Left lobe of liver (tissue), 2 donors: Measurements from ENCODE around the gene ZGLP1. TPM values are rescaled to one million over a fixed set of nuclear protein-coding genes. Genes with fewer than 3 reads are reported as not detected.

Experiments used
- ATAC-seq: fragments of 200-7000 bp; cut with Tn5 transposase; one replicate; pipeline ENCODE4 v1.9.1; 2020; ENCODE audit warnings: mild to moderate bottlenecking, moderate library complexity
- DNase-seq: peaks from one replicate; pipeline ENCODE4 v3.0.0-alpha.2; 2020; ENCODE audit warnings: low spot score
- total RNA-seq: library from RNA; stranded (reverse); gene quantifications from one replicate; pipeline ENCODE4 v1.2.1, GENCODE V29; 2021
- donor health status: DM: no; HTN: no; CAD: no; lungs with moderate emphysema.
- donor health status: DM: no; HTN: yes; CAD: no.

The ZGLP1 gene
- total RNA-seq, 1 donor from 2014 or later = 4.2 TPM

DNA sequence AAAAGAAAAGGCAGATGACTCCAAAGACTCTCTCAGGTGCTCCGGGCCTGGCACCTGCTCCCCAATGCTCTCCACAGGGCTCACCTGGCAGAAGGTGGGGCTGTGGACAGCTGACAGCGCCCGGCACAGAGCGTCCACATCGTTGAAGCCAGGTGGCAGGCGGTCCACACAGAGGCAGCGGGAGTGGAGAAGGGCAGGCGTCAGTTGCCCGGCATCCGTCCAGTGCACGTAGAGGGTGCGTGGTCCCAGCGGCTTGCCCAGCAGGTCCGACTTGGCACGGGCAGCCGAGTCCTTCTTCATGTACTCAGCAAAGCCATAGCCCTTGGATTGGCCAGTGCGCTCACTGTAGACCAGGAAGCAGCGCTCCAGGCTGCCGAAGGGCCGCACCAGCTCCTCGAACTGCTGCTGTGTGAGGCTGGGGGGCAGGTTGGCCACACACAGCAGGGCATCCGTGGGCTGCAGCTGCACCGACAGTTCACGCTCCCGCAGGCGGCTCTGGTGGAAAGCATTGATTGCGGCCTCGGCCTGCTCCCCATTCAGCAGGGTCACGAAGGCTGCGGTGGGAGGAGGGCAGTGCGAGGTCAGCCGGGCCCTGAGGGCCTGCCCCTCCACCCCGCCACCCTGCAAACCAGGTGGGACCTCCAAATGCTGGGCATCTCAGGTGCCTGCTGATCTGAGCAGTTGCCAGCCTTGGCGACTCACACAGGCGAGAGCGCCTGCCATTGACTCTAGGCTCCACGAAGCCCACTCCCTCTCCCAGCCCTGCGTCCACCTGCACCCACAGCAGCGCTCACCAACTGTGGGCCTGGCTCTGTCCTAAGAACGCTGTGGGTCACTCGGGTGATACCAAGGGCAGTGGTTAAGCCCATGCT lies 19.2 kb upstream of the ZGLP1 start:
- DNase-seq (no peak), ATAC-seq (no peak)

DNA sequence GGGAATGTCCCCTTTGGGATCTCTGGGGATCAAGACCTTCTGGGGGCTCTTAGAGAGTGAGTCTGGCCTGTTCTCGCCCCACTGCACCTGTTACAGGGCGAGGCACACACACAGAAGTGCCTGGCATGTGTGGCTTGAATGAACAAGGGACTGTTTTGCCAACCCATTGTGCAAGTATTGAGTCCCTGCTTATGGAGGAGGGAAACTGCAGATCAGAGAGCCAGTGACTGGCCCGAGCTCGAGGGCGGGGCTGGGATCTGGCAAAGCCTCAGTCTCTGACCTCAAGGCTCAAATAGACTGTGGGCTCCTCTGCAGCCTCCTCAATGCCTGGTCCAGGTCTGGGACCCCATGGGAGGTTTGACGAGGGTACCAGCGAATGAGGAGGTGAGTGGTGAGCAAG lies 18.2 kb upstream of the ZGLP1 start:
- peak; percentile 83 for ATAC-seq
- DNase-seq = peak; percentile 70

DNA sequence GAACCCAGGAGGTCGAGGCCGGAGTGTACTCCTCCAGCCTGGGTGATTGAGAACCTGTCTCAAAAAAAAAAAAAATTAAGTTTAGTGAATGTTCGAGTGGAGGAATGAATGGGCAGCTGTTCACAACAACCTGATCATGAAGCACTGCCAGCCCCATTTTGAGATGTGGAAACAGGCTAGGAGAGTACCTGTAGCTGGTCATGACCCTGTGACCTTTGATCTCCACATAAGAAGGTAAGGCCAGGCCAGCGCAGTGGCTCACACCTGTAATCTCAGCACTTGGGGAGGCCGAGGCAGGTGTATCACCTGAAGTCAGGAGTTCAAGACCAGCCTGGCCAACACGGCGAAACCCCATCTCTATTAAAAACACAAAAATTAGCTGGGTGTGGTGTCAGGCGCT lies 16.1 kb upstream of the ZGLP1 start:
- ATAC-seq (peak; percentile 68), DNase-seq (no peak)

- ATAC-seq = no peak
Measured at GRCh38 chr19:10321874-10322835, 12.5 kb upstream of the ZGLP1 start.

GRCh38 chr19:10321417-10321797 lies 11.8 kb upstream of the ZGLP1 start:
- DNase-seq = no peak
- ATAC-seq = no peak

More at GRCh38 chr19:10321874-10322835, 12.5 kb upstream of the ZGLP1 start:
- DNase-seq = no peak

DNA sequence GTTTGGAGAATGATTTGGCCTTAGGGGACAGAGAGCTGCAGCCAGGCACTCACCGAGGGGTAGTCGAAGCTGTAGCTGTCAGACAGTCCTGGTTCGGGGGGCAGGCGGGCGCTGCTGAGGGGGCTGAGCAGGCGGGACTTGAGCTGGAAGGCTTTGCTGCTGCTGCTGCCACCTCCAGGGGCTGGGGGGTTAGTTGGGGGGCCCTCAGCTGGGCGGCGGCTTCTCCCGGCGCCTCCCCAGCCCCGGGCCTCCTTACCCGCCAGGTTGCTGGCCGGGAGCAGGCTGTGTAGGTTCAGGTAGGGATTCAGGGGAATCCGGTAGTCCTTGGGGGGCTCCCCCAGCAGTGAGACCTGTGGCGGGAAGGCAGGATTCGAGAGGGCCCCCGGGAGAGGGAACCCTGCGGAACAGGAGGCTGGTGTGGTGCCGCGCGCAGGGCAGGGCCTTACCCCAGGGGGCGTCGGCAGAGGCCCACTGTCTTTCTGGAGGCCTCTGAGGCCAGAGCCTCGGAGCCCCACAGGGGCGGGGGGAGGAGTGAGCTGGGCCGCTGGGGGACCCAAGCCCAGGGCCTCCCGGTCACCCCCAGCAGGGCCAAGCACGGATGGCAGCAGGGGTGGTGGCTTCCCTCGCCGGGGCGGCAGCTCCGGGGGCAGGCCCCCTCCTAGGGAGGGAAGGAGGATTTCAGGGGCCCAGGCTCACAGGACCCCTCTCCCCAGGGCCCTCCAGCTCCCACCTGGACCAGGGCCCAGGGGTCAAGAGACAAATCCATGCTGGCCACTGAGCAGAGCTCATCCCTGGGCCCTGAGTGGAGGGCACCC lies 11.2 kb upstream of the ZGLP1 start:
- no peak for ATAC-seq
- no peak for DNase-seq

- ATAC-seq (no peak), DNase-seq (no peak)
Measured at GRCh38 chr19:10318807-10319682, 9.4 kb upstream of the ZGLP1 start.

GRCh38 chr19:10317857-10318462 lies 8.3 kb upstream of the ZGLP1 start:
- no peak for ATAC-seq
- no peak for DNase-seq

DNA sequence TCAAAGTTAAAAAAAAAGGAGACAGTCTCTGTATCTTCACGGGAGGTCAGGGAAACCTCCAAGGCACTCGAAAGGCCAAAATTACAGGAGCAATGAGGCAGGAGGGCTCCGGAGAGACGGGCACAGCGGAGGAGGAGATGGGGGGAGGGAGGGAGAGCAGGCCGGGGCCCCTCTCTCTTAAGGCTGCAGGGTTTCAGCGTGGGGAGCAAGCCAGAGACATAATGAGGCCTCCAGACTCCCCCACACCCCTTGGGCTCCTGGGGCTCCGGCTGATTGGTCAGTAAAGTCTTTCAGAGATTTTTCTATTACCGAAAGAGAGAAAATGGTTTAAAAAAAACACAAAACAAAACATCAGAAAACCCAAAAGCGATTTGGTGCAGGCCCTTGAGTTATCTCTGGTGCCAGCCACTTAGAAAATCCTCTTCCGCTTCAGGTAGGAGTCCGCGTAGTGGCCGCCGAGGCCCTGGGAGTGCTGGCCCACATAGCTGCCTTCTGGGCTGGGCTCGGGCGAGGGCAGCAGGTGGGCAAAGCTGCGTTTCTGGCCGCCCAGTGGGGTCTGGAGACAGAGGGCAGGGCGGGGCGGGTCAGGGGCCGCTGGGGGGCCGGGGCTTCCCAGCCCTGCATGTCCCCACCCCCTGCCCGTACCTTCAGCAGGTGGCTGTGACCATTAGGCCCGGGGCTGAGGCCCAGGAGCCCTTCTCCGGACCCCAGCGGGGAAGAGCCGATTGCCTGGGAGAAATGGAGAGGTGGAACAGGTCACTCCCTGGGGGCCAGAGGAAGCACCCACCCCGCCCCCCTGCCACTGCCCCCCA lies 7.6 kb upstream of the ZGLP1 start:
- DNase-seq (no peak), ATAC-seq (no peak)

GRCh38 chr19:10316229-10317044 lies 6.8 kb upstream of the ZGLP1 start:
- ATAC-seq (peak; percentile 21), DNase-seq (no peak)

GRCh38 chr19:10315335-10316214 lies 6.0 kb upstream of the ZGLP1 start, which contains the start of gene FDX2:
Gene FDX2, minus strand, starts transcription at chr19:10316015. Its CDS starts 19 bp downstream, at chr19:10315996.
- ATAC-seq = peak; percentile 90

GRCh38 chr19:10306327-10306726 lies 3.3 kb downstream of the ZGLP1 start:
- DNase-seq = no peak
- no peak for ATAC-seq

More at GRCh38 chr19:10315335-10316214, 6.0 kb upstream of the ZGLP1 start, which contains the start of gene FDX2:
- peak; percentile 92 for DNase-seq

DNA sequence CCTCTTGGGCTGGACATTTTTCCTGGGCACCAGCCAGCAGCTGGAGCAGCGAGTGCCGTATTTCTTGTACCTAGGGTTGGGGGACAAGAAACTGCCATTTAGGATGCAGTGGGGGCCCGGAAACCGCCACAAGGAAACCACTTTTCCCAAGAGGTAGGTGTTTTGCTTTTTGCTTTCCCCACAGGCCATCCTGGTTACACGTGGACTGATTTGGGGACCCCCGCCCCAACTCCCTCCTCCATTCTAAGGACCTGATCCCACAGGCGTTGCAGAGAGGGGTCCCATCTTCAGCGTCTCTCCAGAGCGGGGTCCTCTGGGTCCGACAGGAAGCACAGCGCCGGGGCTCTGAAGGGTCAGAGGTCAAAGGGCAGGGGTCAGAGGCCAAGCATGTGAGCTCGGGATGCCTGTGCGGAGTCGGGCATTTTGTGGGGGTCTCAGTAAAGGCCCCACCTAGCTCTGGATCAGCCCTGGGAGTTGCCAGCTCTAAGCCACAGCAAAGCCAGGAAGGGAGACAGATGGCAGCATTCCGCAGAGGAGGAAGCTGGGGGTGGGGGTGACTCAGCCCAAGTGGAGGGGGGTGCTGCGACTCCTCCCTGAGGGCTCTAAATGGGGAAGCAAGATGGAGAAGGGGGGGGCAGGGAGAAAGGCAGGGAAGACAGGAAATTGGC lies 4.3 kb downstream of the ZGLP1 start:
- ATAC-seq (peak; percentile 44), DNase-seq (no peak)

DNA sequence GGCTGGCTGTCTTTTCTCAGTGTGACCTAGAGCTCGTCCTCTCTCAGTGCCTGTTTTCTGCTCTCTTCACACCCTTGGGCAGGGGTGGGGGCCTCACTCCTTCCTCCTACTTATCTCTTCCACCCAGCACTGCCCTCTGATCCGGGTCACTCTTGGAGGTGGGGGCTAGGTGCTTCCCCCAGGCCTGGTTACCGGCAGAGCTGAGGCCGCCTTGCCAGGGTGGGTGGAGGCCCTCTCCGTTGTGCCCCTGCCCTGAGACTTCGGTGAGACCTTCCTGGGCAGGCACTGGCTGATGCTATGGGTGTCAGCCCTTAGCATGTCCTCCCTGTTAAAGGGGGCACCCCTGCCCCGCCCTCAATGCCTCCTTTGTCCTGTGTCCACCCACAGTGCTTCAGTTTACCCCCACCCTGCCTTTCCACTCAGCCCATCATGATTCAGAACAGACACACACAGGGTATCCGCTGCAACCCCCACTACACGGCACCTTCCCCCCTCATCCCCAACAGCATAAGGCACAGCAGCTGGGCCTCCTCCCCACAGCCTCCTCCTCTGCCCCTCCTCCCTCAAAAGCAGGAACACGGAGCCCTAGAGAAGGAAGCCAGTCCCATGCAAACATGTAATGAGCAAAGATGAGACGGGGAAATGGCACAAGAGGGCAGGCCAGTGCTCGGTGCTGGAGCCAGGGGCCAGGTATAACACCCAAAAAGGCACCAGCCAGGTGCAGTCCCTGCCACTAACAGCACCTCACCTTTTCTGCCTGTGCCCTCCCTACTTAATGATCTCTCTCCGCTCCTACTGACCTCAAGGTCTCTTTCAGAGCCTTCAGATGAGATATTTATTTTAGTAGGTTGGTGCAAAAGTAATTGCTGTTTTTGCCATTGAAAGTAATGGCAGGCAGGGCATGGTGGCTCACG lies 9.8 kb downstream of the ZGLP1 start:
- DNase-seq (no peak), ATAC-seq (peak; percentile 63)
